GM23248 (cell line): ENCODE results near the gene BBS10. TPM values are rescaled to one million over a fixed set of nuclear protein-coding genes. Genes with fewer than 3 reads are reported as not detected.

Experiments used
- DNase-seq: peaks from one replicate; pipeline ENCODE4 v3.0.0-alpha.2; 2015
- H2AFZ ChIP-seq: fragments of 200-600 bp; sonication (generic); 2 replicates; pipeline ENCODE4 v1.6.1; 2016; ENCODE audit warnings: antibody characterized with exemption
- H3F3A ChIP-seq: fragments of 200-600 bp; sonication (generic); 2 replicates; pipeline ENCODE4 v1.6.1; 2016; ENCODE audit warnings: mild to moderate bottlenecking, antibody characterized with exemption, mixed run types; ENCODE audit not compliant: insufficient read depth
- H3K27ac ChIP-seq: fragments of 200-600 bp; sonication (generic); 2 replicates; pipeline ENCODE4 v1.5.1; 2016; ENCODE audit warnings: mild to moderate bottlenecking
- H3K27me3 ChIP-seq: fragments of 200-600 bp; sonication (generic); replicated peaks from 2 replicates; pipeline ENCODE4 v1.6.1; 2016; ENCODE audit warnings: mild to moderate bottlenecking; ENCODE audit not compliant: insufficient read depth
- H3K36me3 ChIP-seq: fragments of 200-600 bp; sonication (generic); 2 replicates; pipeline ENCODE4 v1.6.1; 2016; ENCODE audit warnings: low read depth, mild to moderate bottlenecking
- H3K4me1 ChIP-seq: fragments of 200-600 bp; sonication (generic); 2 replicates; pipeline ENCODE4 v1.6.1; 2016; ENCODE audit warnings: mild to moderate bottlenecking; ENCODE audit not compliant: insufficient read depth
- H3K4me2 ChIP-seq: fragments of 200-600 bp; sonication (generic); one replicate; pipeline ENCODE4 v1.6.1; 2016; ENCODE audit warnings: mild to moderate bottlenecking; ENCODE audit not compliant: unreplicated experiment
- H3K4me3 ChIP-seq: fragments of 200-600 bp; sonication (generic); 2 replicates; pipeline ENCODE4 v1.5.1; 2016; ENCODE audit warnings: mild to moderate bottlenecking
- H3K79me2 ChIP-seq: fragments of 200-600 bp; sonication (generic); 2 replicates; pipeline ENCODE4 v1.6.1; 2016; ENCODE audit warnings: mild to moderate bottlenecking; ENCODE audit not compliant: insufficient read depth
- H3K9ac ChIP-seq: fragments of 200-600 bp; sonication (generic); 2 replicates; pipeline ENCODE4 v1.6.1; 2016; ENCODE audit warnings: mild to moderate bottlenecking
- H3K9me2 ChIP-seq: fragments of 200-600 bp; sonication (generic); 2 replicates; pipeline ENCODE4 v1.6.1; 2016; ENCODE audit warnings: mixed run types, mild to moderate bottlenecking, moderate library complexity; ENCODE audit not compliant: insufficient read depth
- H3K9me3 ChIP-seq: fragments of 200-600 bp; sonication (generic); one replicate; pipeline ENCODE4 v1.6.1; 2017; ENCODE audit warnings: low read depth
- H4K20me1 ChIP-seq: fragments of 200-600 bp; sonication (generic); 2 replicates; pipeline ENCODE4 v1.6.0; 2016; ENCODE audit not compliant: insufficient read depth
- EZH2 ChIP-seq: fragments of 200-600 bp; sonication (generic); IDR thresholded peaks from 2 replicates; pipeline ENCODE4 v1.6.1; 2018; ENCODE audit warnings: antibody characterized with exemption, mild to moderate bottlenecking; ENCODE audit not compliant: insufficient read depth, poor library complexity, severe bottlenecking
- EZH2phosphoT487 ChIP-seq: fragments of 200-600 bp; sonication (generic); IDR thresholded peaks from 2 replicates; pipeline ENCODE4 v1.6.1; 2018; ENCODE audit warnings: antibody characterized with exemption, moderate library complexity, mild to moderate bottlenecking, low read depth; ENCODE audit not compliant: insufficient read depth
- WGBS, 2 experiments: methylation state at CpG; one replicate each; pipeline ENCODE4 v1.1.6; 2015 to 2017; ENCODE audit warnings: low lambda C conversion rate in 2 of 2, low coverage in 1 of 2; ENCODE audit errors: missing lambda C conversion rate in 2 of 2; 5-methylcytosine and 5-hydroxymethylcytosine counted together
- in situ Hi-C: fragments of 300-500 bp; cut with MboI; formaldehyde crosslinking; loops from 2 replicates; pipeline ENCODE4 v1.15.0; 2020
- polyA plus RNA-seq: library from polyadenylated mRNA; unstranded; fragments of >200 nt; fragmentation: Nextera tagmentation; extraction: Ambion mirVana; gene quantifications from 2 replicates; pipeline ENCODE4 v1.2.1, GENCODE V29; 2016
- total RNA-seq: library from RNA; depleted of rRNA; stranded (reverse); fragments of >200 nt; shearing (Covaris generic); gene quantifications from 2 replicates; pipeline ENCODE4 v1.2.3, GENCODE V29; 2014

BBS10 gene
- total and polyA plus RNA-seq, 2 experiments from 2014 or later = 15.8 to 16.8 TPM

- Histone ChIP-seq H3K9me2 (no peaks in the 10 kb centered on the region), H3K9me3 (no peaks in the 10 kb centered on the region), H2AFZ (no peak overlapping the region), H3K27me3 (no peaks in the 10 kb centered on the region), H3K79me2 (no peaks in the 10 kb centered on the region), H3K4me3 (no peak overlapping the region), H3K4me2 (no peak overlapping the region), H3F3A (no peaks in the 10 kb centered on the region), H3K27ac (no peak overlapping the region), H3K4me1 (peaks cover 10% of the 10 kb centered on the region), H3K36me3 (no peaks in the 10 kb centered on the region), H4K20me1 (no peaks in the 10 kb centered on the region), H3K9ac (no peak overlapping the region)
- TF ChIP-seq EZH2phosphoT487 = no peak
- no peak for TF ChIP-seq EZH2
- no peak for DNase-seq
- WGBS, 2 experiments = 100% methylated on average over 1 of the region's 1 CpG
- in situ Hi-C loops = no loop called here
Measured at GRCh38 chr12:76317976-76318375, 30.2 kb downstream of the BBS10 start.

- Histone ChIP-seq H3K4me3 (no peak overlapping the region), H3F3A (no peaks in the 10 kb centered on the region), H3K27ac (no peak overlapping the region), H3K4me1 (peaks cover 19% of the 10 kb centered on the region), H3K36me3 (no peaks in the 10 kb centered on the region), H3K9me2 (no peaks in the 10 kb centered on the region), H3K4me2 (no peak overlapping the region), H3K9me3 (no peaks in the 10 kb centered on the region), H3K79me2 (no peaks in the 10 kb centered on the region), H4K20me1 (no peaks in the 10 kb centered on the region), H3K9ac (no peak overlapping the region), H2AFZ (no peak overlapping the region), H3K27me3 (no peaks in the 10 kb centered on the region)
- WGBS, 2 experiments = 70 to 75% methylated on average over 7 of the region's 7 CpGs
- TF ChIP-seq EZH2 = no peak
- TF ChIP-seq EZH2phosphoT487 = no peak
- in situ Hi-C loops = no loop called here
- DNase-seq = no peak
Measured at GRCh38 chr12:76316468-76316867, 31.7 kb downstream of the BBS10 start.

GRCh38 chr12:76313299-76313698, 34.9 kb downstream of the BBS10 start:
- Histone ChIP-seq H3K4me1 (peaks cover 18% of the 10 kb centered on the region), H3K4me2 (no peak overlapping the region), H3K9me2 (0 out of 2 replicates have a peak, but pooled peaks cover 3% of the 10 kb centered on the region), H3K9ac (no peak overlapping the region), H3F3A (no peaks in the 10 kb centered on the region), H2AFZ (no peak overlapping the region), H3K36me3 (no peaks in the 10 kb centered on the region), H3K9me3 (no peaks in the 10 kb centered on the region), H4K20me1 (no peaks in the 10 kb centered on the region), H3K79me2 (no peaks in the 10 kb centered on the region), H3K27me3 (no peaks in the 10 kb centered on the region), H3K4me3 (no peak overlapping the region), H3K27ac (no peak overlapping the region)
- 76% methylated on average over 9 of the region's 9 CpGs for WGBS, 2 experiments
- TF ChIP-seq EZH2 = no peak
- TF ChIP-seq EZH2phosphoT487 = no peak
- in situ Hi-C loops = no loop called here
- no peak for DNase-seq

- H3K27me3 ChIP-seq = no peaks in the 10 kb centered on the region
- in situ Hi-C loops = no loop called here
- no peaks in the 10 kb centered on the region for H3F3A ChIP-seq
- H3K4me2 ChIP-seq = peak overlapping the region; percentile 17
- H3K4me3 ChIP-seq = no peak overlapping the region
- no peaks in the 10 kb centered on the region for H3K36me3 ChIP-seq
- no peaks in the 10 kb centered on the region for H4K20me1 ChIP-seq
- no peaks in the 10 kb centered on the region for H3K79me2 ChIP-seq
- peak overlapping the region; percentile 34 for H3K27ac ChIP-seq
- no peaks in the 10 kb centered on the region for H3K9me3 ChIP-seq
- H3K4me1 ChIP-seq = peaks cover 18% of the 10 kb centered on the region
- no peak for DNase-seq
- 0 out of 2 replicates have a peak, but pooled peaks cover 3% of the 10 kb centered on the region for H3K9me2 ChIP-seq
- H3K9ac ChIP-seq = no peak overlapping the region
- TF ChIP-seq EZH2 (no peak), EZH2phosphoT487 (no peak)
- no peak overlapping the region for H2AFZ ChIP-seq
- WGBS, 2 experiments = 96 to 99% methylated on average over 7 of the region's 7 CpGs
Measured at GRCh38 chr12:76312315-76312714, 35.9 kb downstream of the BBS10 start.

GRCh38 chr12:76311796-76312195, 36.4 kb downstream of the BBS10 start:
- Histone ChIP-seq H3K27me3 (no peaks in the 10 kb centered on the region), H3K9ac (no peak overlapping the region), H3K79me2 (no peaks in the 10 kb centered on the region), H3K27ac (peak overlapping the region; percentile 34), H3K9me3 (no peaks in the 10 kb centered on the region), H2AFZ (0 out of 2 replicates have a peak overlapping the region, but pooled peaks have one; percentile 1), H3K9me2 (0 out of 2 replicates have a peak, but pooled peaks cover 3% of the 10 kb centered on the region), H3K4me2 (peak overlapping the region; percentile 17), H3F3A (no peaks in the 10 kb centered on the region), H4K20me1 (no peaks in the 10 kb centered on the region), H3K36me3 (no peaks in the 10 kb centered on the region), H3K4me1 (peaks cover 18% of the 10 kb centered on the region), H3K4me3 (no peak overlapping the region)
- 68 to 74% methylated on average over 3 of the region's 3 CpGs for WGBS, 2 experiments
- no peak for TF ChIP-seq EZH2
- no peak for TF ChIP-seq EZH2phosphoT487
- in situ Hi-C loops = no loop called here
- DNase-seq = peak; percentile 85
